Stimulated activated naive CD8-positive, alpha-beta T cell treated with anti-CD3 and anti-CD28 coated beads, Interleukin-15, amount 100 ng/mL, for 72 hours (primary cell): ENCODE data around the gene ARHGEF1.

ENCODE experiments used
- ATAC-seq: fragments of 150-1000 bp; cut with Tn5 transposase; 2 replicates; pipeline ENCODE4 v1.10.0; 2021; ENCODE audit warnings: mild to moderate bottlenecking, moderate library complexity
- DNase-seq, 2 donors: peaks; one replicate each; pipeline ENCODE4 v3.0.0; 2021 to 2022
- H3K27ac Mint-ChIP-seq, 2 donors: one replicate each; pipeline ENCODE4 v1.8.0; 2022; ENCODE audit warnings: mild to moderate bottlenecking in 2 of 2, mixed read lengths in 2 of 2, moderate library complexity in 2 of 2
- H3K27me3 Mint-ChIP-seq: one replicate; pipeline ENCODE4 v1.8.0; 2022; ENCODE audit warnings: mixed read lengths
- H3K4me1 Mint-ChIP-seq: one replicate; pipeline ENCODE4 v1.8.0; 2022; ENCODE audit warnings: mild to moderate bottlenecking, mixed read lengths
- H3K4me3 Mint-ChIP-seq, 2 donors: one replicate each; pipeline ENCODE4 v1.8.0; 2022; ENCODE audit warnings: mild to moderate bottlenecking in 2 of 2, mixed read lengths in 2 of 2, moderate library complexity in 1 of 2
- H3K9me3 Mint-ChIP-seq, 2 donors: one replicate each; pipeline ENCODE4 v1.8.0; 2022; ENCODE audit warnings: mixed read lengths in 2 of 2

The ARHGEF1 gene

DNA sequence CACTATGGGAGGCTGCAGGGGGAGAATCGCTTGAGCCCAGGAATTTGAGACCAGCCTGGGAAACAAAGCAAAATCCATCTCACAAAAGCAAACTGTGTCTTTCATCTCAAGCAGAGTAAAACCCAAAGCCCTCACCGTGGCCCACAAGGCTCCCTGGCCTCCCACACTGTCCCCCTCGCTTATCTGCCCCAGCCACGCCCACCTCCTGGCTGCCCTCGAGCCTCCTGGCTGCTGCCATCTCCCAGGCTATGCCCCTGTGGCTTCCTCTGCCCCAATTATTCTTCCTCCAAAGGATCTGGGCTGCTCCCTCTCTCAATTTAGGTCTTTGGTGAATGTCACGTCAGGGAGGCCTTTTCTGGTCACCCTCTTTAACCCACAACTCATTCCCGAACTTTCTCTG is 72.5 kb downstream of the ARHGEF1 start:
- DNase-seq: no peak
- Mint-ChIP-seq H3K9me3 (no peaks in the 10 kb centered on the region), H3K27ac (no peak overlapping the region), H3K4me3 (no peak overlapping the region), H3K4me1 (peaks cover 55% of the 10 kb centered on the region), H3K27me3 (no peaks in the 10 kb centered on the region)
- ATAC-seq: no peak

DNA sequence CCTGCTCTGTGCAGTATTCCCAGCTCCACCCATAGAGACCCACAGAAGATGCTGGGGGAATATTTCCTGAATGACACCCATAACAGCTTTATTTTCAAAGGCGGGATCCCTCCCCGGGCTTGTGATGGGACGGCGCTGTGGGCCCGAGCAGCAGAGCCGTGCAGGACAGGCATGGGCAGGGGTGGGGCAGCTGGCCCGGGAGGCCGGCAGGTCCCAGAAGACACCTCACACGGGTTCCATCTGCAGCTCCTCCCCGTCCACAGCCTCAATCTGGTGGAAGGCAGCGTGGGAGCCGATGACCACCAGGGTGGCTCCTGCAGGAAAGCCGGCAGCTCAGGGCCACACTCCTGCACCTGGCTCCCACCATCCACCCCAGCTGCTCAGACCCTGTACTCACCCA is 73.6 kb downstream of the ARHGEF1 start:
- Mint-ChIP-seq H3K4me3 (no peak overlapping the region), H3K4me1 (peaks cover 47% of the 10 kb centered on the region), H3K27ac (no peak overlapping the region), H3K27me3 (no peaks in the 10 kb centered on the region), H3K9me3 (no peaks in the 10 kb centered on the region)
- ATAC-seq (no peak), DNase-seq (no peak)
